H1 (cell line): Measurements from ENCODE around the gene AKIRIN1. TPM values are rescaled to one million over a fixed set of nuclear protein-coding genes. Genes with fewer than 3 reads are reported as not detected.

Experiments
- CTCF ChIA-PET: fragments of 300-600 bp; sonication (Branson Sonifier 250); formaldehyde crosslinking; loops from one replicate; lab custom pipeline; 2021; ENCODE audit not compliant: partially characterized antibody; lab: Charles Lee
- POLR2A ChIA-PET: fragments of 300-600 bp; sonication (Branson Sonifier 250); formaldehyde crosslinking; loops from one replicate; lab custom pipeline; 2021; ENCODE audit warnings: inconsistent platforms; ENCODE audit not compliant: partially characterized antibody; lab: Charles Lee
- DNase-seq, 2 experiments: peaks; one replicate each; pipeline versions ENCODE4 v3.0.0 to v3.0.0-alpha.2; 2010 to 2022; ENCODE audit warnings: low spot score in 2 of 2, low read depth in 1 of 2, mixed read lengths in 1 of 2
- FAIRE-seq: peaks from 2 replicates; lab custom pipeline; 2011; peaks lifted over from hg19 to GRCh38; lab: Jason Lieb, UNC
- H2AFZ ChIP-seq: 2 replicates; pipeline ENCODE4 v1.8.1; 2012; ENCODE audit warnings: low read length, inconsistent platforms
- H2AK5ac ChIP-seq: 2 replicates; pipeline ENCODE4 v1.6.1; 2013; ENCODE audit warnings: low read depth, low read length
- H2BK120ac ChIP-seq: replicated peaks from 2 replicates; pipeline ENCODE3; 2013; ENCODE audit warnings: low read depth, low read length, inconsistent platforms
- H2BK12ac ChIP-seq: 2 replicates; pipeline ENCODE4 v1.6.1; 2013; ENCODE audit warnings: low read depth, low read length
- H2BK15ac ChIP-seq: 2 replicates; pipeline ENCODE4 v1.6.1; 2013; ENCODE audit warnings: low read length
- H2BK20ac ChIP-seq: 2 replicates; pipeline ENCODE4 v1.6.1; 2013; ENCODE audit warnings: low read length
- H2BK5ac ChIP-seq: 2 replicates; pipeline ENCODE4 v1.6.1; 2013; ENCODE audit warnings: low read depth, low read length
- H3K14ac ChIP-seq: 2 replicates; pipeline ENCODE4 v1.6.1; 2013; ENCODE audit warnings: inconsistent platforms; ENCODE audit not compliant: insufficient read length
- H3K18ac ChIP-seq: 2 replicates; pipeline ENCODE4 v1.6.1; 2013; ENCODE audit warnings: low read length; ENCODE audit errors: extremely low read depth
- H3K23ac ChIP-seq: 2 replicates; pipeline ENCODE4 v1.6.1; 2013; ENCODE audit warnings: inconsistent platforms; ENCODE audit not compliant: insufficient read length
- H3K23me2 ChIP-seq: 2 replicates; pipeline ENCODE4 v1.6.1; 2013; ENCODE audit warnings: low read depth, low read length
- H3K27ac ChIP-seq: 2 replicates; pipeline ENCODE4 v1.6.1; 2011; ENCODE audit warnings: low read depth, low read length, inconsistent platforms
- H3K27me3 ChIP-seq, 4 experiments: replicated peaks in 1 of 4; 1 replicate in 1 of 4; 2 replicates in 3 of 4; pipeline versions ENCODE4 v1.6.1 to v1.8.1; 2011 to 2013; ENCODE audit warnings: low read length in 3 of 4, mild to moderate bottlenecking in 3 of 4, inconsistent platforms in 2 of 4, mixed read lengths in 2 of 4, moderate library complexity in 1 of 4; ENCODE audit not compliant: control insufficient read depth in 3 of 4, insufficient read depth in 3 of 4; ENCODE audit errors: extremely low read depth in 1 of 4
- H3K36me3 ChIP-seq, 4 experiments: 2 replicates each; pipeline versions ENCODE4 v1.6.1 to v1.8.1; 2011 to 2013; ENCODE audit warnings: mild to moderate bottlenecking in 4 of 4, low read length in 3 of 4, moderate library complexity in 2 of 4, control low read depth in 1 of 4, inconsistent platforms in 1 of 4; ENCODE audit not compliant: insufficient read depth in 4 of 4, control insufficient read depth in 2 of 4
- H3K4ac ChIP-seq: replicated peaks from 2 replicates; pipeline ENCODE3; 2013; ENCODE audit warnings: low read length, low read depth, mixed read lengths, inconsistent platforms; ENCODE audit not compliant: insufficient read length
- H3K4me1 ChIP-seq, 4 experiments: replicated peaks in 1 of 4; 1 replicate in 1 of 4; 2 replicates in 3 of 4; pipeline versions ENCODE4 v1.6.1 to v1.8.1; 2011 to 2013; ENCODE audit warnings: low read length in 3 of 4, inconsistent platforms in 2 of 4, mixed read lengths in 1 of 4; ENCODE audit not compliant: insufficient read depth in 4 of 4, control insufficient read depth in 3 of 4
- H3K4me2 ChIP-seq, 2 experiments: 2 replicates each; pipeline versions ENCODE4 v1.6.1 to v1.8.1; 2011 to 2013; ENCODE audit warnings: low read depth in 2 of 2, low read length in 2 of 2, control low read depth in 1 of 2, inconsistent platforms in 1 of 2, mild to moderate bottlenecking in 1 of 2; ENCODE audit not compliant: insufficient read depth in 1 of 2
- H3K4me3 ChIP-seq, 4 experiments: fragments of 200-600, 300-600 bp in 1 of 4; sonication (generic), shearing (Covaris generic), sonication (Bioruptor Twin) in 1 of 4; 2 replicates each; pipeline versions ENCODE4 v1.5.1 to v1.8.1; 2011 to 2016; ENCODE audit warnings: low read length in 4 of 4, low read depth in 3 of 4, control low read depth in 2 of 4, inconsistent platforms in 2 of 4, mild to moderate bottlenecking in 2 of 4, mixed read lengths in 1 of 4, moderate library complexity in 1 of 4; ENCODE audit not compliant: insufficient read depth in 2 of 4; ENCODE audit errors: extremely low read depth in 1 of 4
- H3K56ac ChIP-seq: replicated peaks from 2 replicates; pipeline ENCODE3; 2013; ENCODE audit warnings: low read depth, mild to moderate bottlenecking, mixed read lengths, low read length, inconsistent platforms; ENCODE audit not compliant: insufficient read length
- H3K79me1 ChIP-seq: 2 replicates; pipeline ENCODE4 v1.6.1; 2013; ENCODE audit warnings: low read depth, low read length, control low read depth
- H3K79me2 ChIP-seq, 2 experiments: 2 replicates each; pipeline versions ENCODE4 v1.6.1 to v1.8.1; 2012 to 2013; ENCODE audit warnings: low read length in 2 of 2, mild to moderate bottlenecking in 2 of 2, inconsistent platforms in 1 of 2; ENCODE audit not compliant: insufficient read depth in 2 of 2, control insufficient read depth in 1 of 2
- H3K9ac ChIP-seq, 4 experiments: replicated peaks in 1 of 4; 1 replicate in 1 of 4; 2 replicates in 3 of 4; pipeline versions ENCODE4 v1.6.1 to v1.8.1; 2011 to 2013; ENCODE audit warnings: low read depth in 3 of 4, low read length in 3 of 4, control low read depth in 2 of 4, mild to moderate bottlenecking in 2 of 4, moderate library complexity in 2 of 4, inconsistent platforms in 1 of 4; ENCODE audit errors: extremely low read depth in 1 of 4
- H3K9me3 ChIP-seq, 2 experiments: 2 replicates each; pipeline versions ENCODE4 v1.6.1 to v1.8.1; 2012 to 2013; ENCODE audit warnings: mild to moderate bottlenecking in 2 of 2, moderate library complexity in 2 of 2, control low read depth in 1 of 2, inconsistent platforms in 1 of 2, low read depth in 1 of 2, low read length in 1 of 2, mixed read lengths in 1 of 2; ENCODE audit not compliant: insufficient read depth in 2 of 2
- H4K20me1 ChIP-seq, 2 experiments: replicated peaks in 1 of 2; 2 replicates each; pipeline versions ENCODE3 to v1.8.1; 2011 to 2013; ENCODE audit warnings: inconsistent platforms in 2 of 2, low read length in 2 of 2, mild to moderate bottlenecking in 1 of 2; ENCODE audit not compliant: insufficient read depth in 2 of 2, control insufficient read depth in 1 of 2
- H4K5ac ChIP-seq: 2 replicates; pipeline ENCODE4 v1.6.1; 2013; ENCODE audit warnings: low read length, low read depth, mixed read lengths, inconsistent platforms; ENCODE audit not compliant: insufficient read length
- H4K8ac ChIP-seq: 2 replicates; pipeline ENCODE4 v1.8.0; 2013; ENCODE audit warnings: mild to moderate bottlenecking, moderate library complexity, low read length, inconsistent platforms; ENCODE audit not compliant: insufficient read depth; ENCODE audit errors: extremely low read depth
- H4K91ac ChIP-seq: replicated peaks from 2 replicates; pipeline ENCODE3; 2013; ENCODE audit warnings: low read length, mixed read lengths, inconsistent platforms; ENCODE audit not compliant: insufficient read length
- ASH2L ChIP-seq: fragments of 200-600, 300-600 bp; sonication (generic); IDR thresholded peaks from one replicate; pipeline ENCODE4 v1.7.1; 2017; ENCODE audit warnings: low read length
- ATF2 ChIP-seq: IDR thresholded peaks from 2 replicates; pipeline ENCODE4 v1.6.1; 2012; ENCODE audit warnings: low read length, inconsistent platforms
- BCL11A ChIP-seq, 2 experiments: IDR thresholded peaks; one replicate each; pipeline ENCODE4 v1.6.1; 2011; ENCODE audit warnings: low read depth in 2 of 2, low read length in 2 of 2, mild to moderate bottlenecking in 2 of 2
- CHD1 ChIP-seq: IDR thresholded peaks from 2 replicates; pipeline ENCODE4 v1.6.1; 2012; ENCODE audit warnings: low read depth, low read length, improper control_type of control experiment
- CHD2 ChIP-seq: IDR thresholded peaks from 2 replicates; pipeline ENCODE4 v1.6.1; 2012; ENCODE audit warnings: low read length, improper control_type of control experiment
- EZH2 ChIP-seq: fragments of 200-600 bp; sonication (generic); IDR thresholded peaks from 2 replicates; pipeline ENCODE4 v1.7.1; 2012; ENCODE audit warnings: low read depth, mild to moderate bottlenecking, moderate library complexity, low read length, inconsistent platforms; ENCODE audit not compliant: severe bottlenecking
- RBBP5 ChIP-seq: IDR thresholded peaks from 2 replicates; pipeline ENCODE4 v1.7.1; 2012; ENCODE audit warnings: low read depth, mild to moderate bottlenecking, inconsistent platforms, low read length, moderate library complexity, borderline replicate concordance
- SP1 ChIP-seq: IDR thresholded peaks from 2 replicates; pipeline ENCODE4 v1.6.1; 2011; ENCODE audit warnings: low read depth, low read length
- TEAD4 ChIP-seq: IDR thresholded peaks from 2 replicates; pipeline ENCODE4 v1.6.1; 2012; ENCODE audit warnings: low read depth, low read length, inconsistent platforms, mixed read lengths
- YY1 ChIP-seq: IDR thresholded peaks from 2 replicates; pipeline ENCODE4 v1.6.1; 2011; ENCODE audit warnings: low read depth, mild to moderate bottlenecking, low read length
- WGBS, 2 experiments: shearing (Covaris generic) in 1 of 2; methylation state at CpG; one replicate each; pipeline versions ENCODE4 v1.1.6 to v1.1.7; 2013 to 2015; ENCODE audit warnings: low lambda C conversion rate in 2 of 2, mixed read lengths in 2 of 2, inconsistent platforms in 1 of 2, low coverage in 1 of 2, missing lambda C conversion rate in 1 of 2; ENCODE audit not compliant: insufficient replicate concordance in 2 of 2, insufficient coverage in 1 of 2, insufficient read length in 1 of 2; ENCODE audit errors: extremely low coverage in 1 of 2, missing lambda C conversion rate in 1 of 2; 5-methylcytosine and 5-hydroxymethylcytosine counted together
- polyA plus RNA-seq, 7 experiments: library from polyadenylated mRNA; depleted of rRNA in 3 of 7; stranded (reverse) in 5 of 7; unstranded in 2 of 7; fragments of >200 nt in 5 of 7; fragments of 200-250 nt in 2 of 7; gene quantifications; 1 replicate in 5 of 7; 2 replicates in 1 of 7; 4 replicates in 1 of 7; pipeline versions ENCODE4 v1.2.1 to v1.2.3, GENCODE V29; 2011 to 2013; ENCODE audit warnings: missing spikeins in 2 of 7, mixed read lengths in 2 of 7
- total RNA-seq: library from RNA; stranded (reverse); fragmentation: NEBNext Ultra II Directional; extraction: Animal tissue kit (Norgen Biotek cat#: 25700); gene quantifications from 2 replicates; pipeline ENCODE4 v1.2.1, GENCODE V29; 2021

AKIRIN1 gene
- total and polyA plus RNA-seq, 2 of the 8 experiments (the other 6 are each of a cell fraction or from before 2014, with no cell fraction given): 148 to 236 TPM

- Histone ChIP-seq H2BK120ac (no peak overlapping the region), H3K79me1 (no peaks in the 10 kb centered on the region), H3K9ac (peak overlapping the region in 1 of 4 experiments; percentile 12; a peak in 1 of 7 replicates), H3K4me2 (peak overlapping the region; percentile 39 to 50), H3K56ac (no peak overlapping the region), H3K4ac (no peak overlapping the region), H3K23ac (no peak overlapping the region), H4K20me1 (peaks cover 0 to 2% of the 10 kb centered on the region in 2 experiments), H3K79me2 (no peaks in the 10 kb centered on the region), H3K4me1 (peaks cover 6 to 14% (median 8%) of the 10 kb centered on the region in 4 experiments; a peak in 5 of 7 replicates), H3K14ac (no peak overlapping the region), H3K18ac (peak overlapping the region; percentile 73; the same call in 1 of the 2 replicates), H2AFZ (peak overlapping the region; percentile 19; the same call in 1 of the 2 replicates), H2AK5ac (no peak overlapping the region), H3K27ac (peak overlapping the region; percentile 21; the same call in 1 of the 2 replicates), H2BK5ac (peak overlapping the region; percentile 53; the same call in 1 of the 2 replicates), H2BK20ac (no peak overlapping the region), H2BK12ac (peak overlapping the region; percentile 65; the same call in 1 of the 2 replicates), H4K8ac (peak overlapping the region; percentile 63; the same call in 1 of the 2 replicates), H4K5ac (peak overlapping the region; percentile 32), H3K9me3 (no peaks in the 10 kb centered on the region), H3K4me3 (peak overlapping the region in 2 of 4 experiments; percentile 3 to 8; a peak in 2 of 8 replicates), H2BK15ac (no peak overlapping the region), H3K36me3 (peaks cover 0 to 10% (median 3%) of the 10 kb centered on the region in 4 experiments; a peak in 2 of 8 replicates), H4K91ac (no peak overlapping the region), H3K27me3 (no peaks in the 10 kb centered on the region; a peak in 1 of 7 replicates), H3K23me2 (no peaks in the 10 kb centered on the region)
- ChIA-PET POLR2A (interaction anchor here (0.7 to 11.3 kb wide), 14 partner anchors 8 to 98 kb away, joined by 3 to 182 read pairs (median 4); partner anchors contain the start of gene NDUFS5), CTCF (interaction anchor here (0.7 to 2.0 kb wide), 4 partner anchors 10 to 123 kb away, joined by 3 to 6 read pairs (median 4); no protein-coding TSS in a partner anchor)
- WGBS, 2 experiments: 38% methylated on average over 10 of the region's 10 CpGs; no CpG with 5 or more reads in 1 of the 2 experiments
- FAIRE-seq (peak; percentile 79), DNase-seq (peak in 1 of 2 experiments; percentile 63)
- TF ChIP-seq ATF2 (0 out of 2 replicates have a peak, but pooled peaks have one; percentile 73), SP1 (peak; percentile 57; the same call in 1 of the 2 replicates), TEAD4 (0 out of 2 replicates have a peak, but pooled peaks have one; percentile 8), CHD1 (no peak), CHD2 (no peak), EZH2 (no peak), ASH2L (peak; percentile 90), RBBP5 (peak; percentile 53; the same call in 1 of the 2 replicates), YY1 (0 out of 2 replicates have a peak, but pooled peaks have one; percentile 14), BCL11A (IDR thresholded peaks at IDR 0.05; ENCODE audit: low read depth in 2 of 2, low read length in 2 of 2) (no peak)
Observed at GRCh38 chr1:39016604-39017171, 25.6 kb downstream of the AKIRIN1 start.
